Suprapubic skin (tissue), 4 donors: ENCODE measurements around the gene CRYGC. TPM values are rescaled to one million over a fixed set of nuclear protein-coding genes. Genes with fewer than 3 reads are reported as not detected.
A peak's percentile ranks its signal among the peaks of the same experiment; 100 is the strongest.

Experiments used
- DNase-seq, 2 donors: peaks; one replicate each; pipeline ENCODE4 v3.0.0-alpha.2; 2019; ENCODE audit warnings: low spot score in 2 of 2
- H3K27ac ChIP-seq: fragments of 200-600 bp; sonication (generic); one replicate; pipeline ENCODE4 v1.5.1; 2019
- H3K27me3 ChIP-seq: fragments of 200-600 bp; sonication (generic); one replicate; pipeline ENCODE4 v1.5.1; 2019
- H3K36me3 ChIP-seq: fragments of 200-600 bp; sonication (generic); one replicate; pipeline ENCODE4 v1.5.1; 2019
- H3K4me1 ChIP-seq: fragments of 200-600 bp; sonication (generic); one replicate; pipeline ENCODE4 v1.5.1; 2019
- H3K4me3 ChIP-seq: fragments of 200-600 bp; sonication (generic); one replicate; pipeline ENCODE4 v1.5.1; 2019; ENCODE audit warnings: mild to moderate bottlenecking
- H3K9me3 ChIP-seq: fragments of 200-600 bp; sonication (generic); one replicate; pipeline ENCODE4 v1.5.1; 2019
- EP300 ChIP-seq: sonication (generic); formaldehyde crosslinking; IDR thresholded peaks from one replicate; pipeline ENCODE4 v1.6.1; 2017; ENCODE audit warnings: antibody characterized with exemption
- POLR2A ChIP-seq, 2 donors: fragments of 450-650 bp; IDR thresholded peaks; one replicate each; pipeline ENCODE4 v1.6.1; 2017; ENCODE audit warnings: antibody characterized with exemption in 2 of 2, mild to moderate bottlenecking in 2 of 2, moderate library complexity in 2 of 2
- POLR2AphosphoS5 ChIP-seq, 3 donors: sonication (generic); formaldehyde crosslinking; IDR thresholded peaks; one replicate each; pipeline ENCODE4 v1.6.1; 2017; ENCODE audit warnings: antibody characterized with exemption in 3 of 3
- WGBS: methylation state at CpG from one replicate; pipeline ENCODE4 v1.1.5; 2018; 5-methylcytosine and 5-hydroxymethylcytosine counted together
- total RNA-seq, 4 donors: library from RNA; depleted of rRNA; stranded (reverse); fragments of >200 nt; gene quantifications; one replicate each; pipeline ENCODE4 v1.1.0, GENCODE V29; 2016
- TF ChIP-seq, protein P1 (sequence below), 2 donors: fragments of 200-600 bp in 1 of 2; fragments of 450-650 bp in 1 of 2; sonication (generic) in 1 of 2; IDR thresholded peaks; one replicate each; pipeline ENCODE4 v1.5.1; 2016 to 2019; ENCODE audit warnings: antibody characterized with exemption in 2 of 2, mild to moderate bottlenecking in 1 of 2, moderate library complexity in 1 of 2

The CRYGC gene, protein sequence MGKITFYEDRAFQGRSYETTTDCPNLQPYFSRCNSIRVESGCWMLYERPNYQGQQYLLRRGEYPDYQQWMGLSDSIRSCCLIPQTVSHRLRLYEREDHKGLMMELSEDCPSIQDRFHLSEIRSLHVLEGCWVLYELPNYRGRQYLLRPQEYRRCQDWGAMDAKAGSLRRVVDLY
- not detected for total RNA-seq

DNA sequence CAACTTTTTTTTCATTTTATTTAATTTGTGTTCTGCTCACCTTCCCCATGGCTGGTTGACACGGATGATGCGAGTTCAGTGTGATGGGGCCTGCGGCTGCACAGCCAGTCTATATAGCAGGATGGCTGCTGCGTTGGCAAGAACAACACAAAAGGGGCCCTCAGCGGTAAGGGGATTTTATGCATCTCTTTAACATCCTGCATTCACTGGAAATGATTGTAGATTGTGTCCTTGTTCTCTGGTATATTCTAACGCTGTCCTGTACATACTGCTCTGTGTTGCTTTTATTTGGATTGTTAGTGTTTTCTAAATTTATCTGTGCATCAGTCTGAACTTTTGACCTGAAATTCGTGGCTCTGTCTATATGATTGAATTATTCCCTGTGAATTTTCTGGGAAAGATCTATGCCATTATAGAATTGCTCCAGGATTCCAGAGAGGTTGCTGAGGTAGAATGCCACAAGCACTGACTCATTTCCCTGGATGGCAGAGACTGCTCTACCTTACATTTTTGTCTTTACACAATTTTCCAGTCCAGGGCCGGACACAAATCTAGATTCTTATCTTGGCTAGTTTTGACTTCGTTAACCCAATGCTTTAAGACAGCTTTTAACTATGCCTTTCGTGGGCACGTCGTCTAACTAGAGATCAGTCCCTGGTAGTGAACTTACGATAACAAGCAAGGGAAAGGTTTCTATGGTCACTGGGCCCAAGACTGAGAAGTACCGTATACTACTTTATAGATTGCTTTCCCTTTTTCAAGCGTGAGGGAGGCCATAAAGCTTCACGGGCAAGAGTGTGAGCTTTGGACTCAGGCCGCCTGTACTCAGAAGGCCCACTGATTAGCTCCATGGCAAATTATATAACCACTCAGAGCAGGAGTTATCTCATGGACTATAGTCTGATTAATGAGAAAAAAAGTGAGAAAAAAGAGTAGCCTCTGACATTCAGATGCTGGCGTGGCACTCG, at the start of gene CRYGC:
CRYGC (minus strand) TSS at position 85 of the 968 bp plus-strand sequence; CDS start at position 49, 36 bp downstream.
- no peak for DNase-seq
- H3K27me3 ChIP-seq: peaks cover 15% of the 10 kb centered on the region
- H3K4me1 ChIP-seq: no peaks in the 10 kb centered on the region
- TF ChIP-seq POLR2AphosphoS5 (IDR thresholded peaks at IDR 0.05) (no peak), POLR2A (IDR thresholded peaks at IDR 0.05) (no peak), EP300 (no peak)
- TF ChIP-seq, protein P1, sequence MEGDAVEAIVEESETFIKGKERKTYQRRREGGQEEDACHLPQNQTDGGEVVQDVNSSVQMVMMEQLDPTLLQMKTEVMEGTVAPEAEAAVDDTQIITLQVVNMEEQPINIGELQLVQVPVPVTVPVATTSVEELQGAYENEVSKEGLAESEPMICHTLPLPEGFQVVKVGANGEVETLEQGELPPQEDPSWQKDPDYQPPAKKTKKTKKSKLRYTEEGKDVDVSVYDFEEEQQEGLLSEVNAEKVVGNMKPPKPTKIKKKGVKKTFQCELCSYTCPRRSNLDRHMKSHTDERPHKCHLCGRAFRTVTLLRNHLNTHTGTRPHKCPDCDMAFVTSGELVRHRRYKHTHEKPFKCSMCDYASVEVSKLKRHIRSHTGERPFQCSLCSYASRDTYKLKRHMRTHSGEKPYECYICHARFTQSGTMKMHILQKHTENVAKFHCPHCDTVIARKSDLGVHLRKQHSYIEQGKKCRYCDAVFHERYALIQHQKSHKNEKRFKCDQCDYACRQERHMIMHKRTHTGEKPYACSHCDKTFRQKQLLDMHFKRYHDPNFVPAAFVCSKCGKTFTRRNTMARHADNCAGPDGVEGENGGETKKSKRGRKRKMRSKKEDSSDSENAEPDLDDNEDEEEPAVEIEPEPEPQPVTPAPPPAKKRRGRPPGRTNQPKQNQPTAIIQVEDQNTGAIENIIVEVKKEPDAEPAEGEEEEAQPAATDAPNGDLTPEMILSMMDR (IDR thresholded peaks at IDR 0.05): no peak
- H3K9me3 ChIP-seq: no peaks in the 10 kb centered on the region
- 74% methylated on average over 19 of the region's 19 CpGs for WGBS
- H3K27ac ChIP-seq: no peak within 1 kb of the TSS
- no peak within 1 kb of the TSS for H3K4me3 ChIP-seq
- no peaks in the 10 kb centered on the region for H3K36me3 ChIP-seq

DNA sequence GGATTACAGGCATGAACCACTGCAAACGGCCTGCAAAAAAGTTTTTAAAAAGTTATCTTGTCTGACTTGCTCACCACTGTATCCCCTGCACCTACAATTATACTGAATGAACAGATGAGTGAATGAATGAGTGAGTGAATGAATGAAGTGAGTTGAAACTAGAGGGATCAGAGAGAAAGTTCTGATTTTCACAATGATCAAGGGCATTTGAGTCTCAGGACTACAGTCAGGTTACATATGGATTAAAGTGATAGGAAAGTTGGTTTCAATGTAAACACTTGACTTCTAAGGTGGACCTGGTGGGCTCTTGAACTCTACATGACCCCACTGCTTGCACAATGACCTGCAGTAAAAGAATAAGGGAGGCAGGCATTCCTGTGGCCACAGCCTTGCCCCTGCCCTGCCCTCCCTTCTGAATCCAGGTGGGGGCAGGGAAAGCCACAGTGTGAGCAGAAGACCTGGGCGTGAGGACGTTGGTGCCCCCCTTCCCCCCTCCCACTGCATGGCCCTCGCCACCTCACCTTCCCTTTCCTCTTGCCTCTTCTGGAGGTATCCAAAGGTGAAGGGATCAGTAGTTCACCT, 49.5 kb upstream of the CRYGC start:
- Histone ChIP-seq H3K4me3 (no peak overlapping the region), H3K27ac (no peak overlapping the region), H3K4me1 (peaks cover 10% of the 10 kb centered on the region), H3K9me3 (no peaks in the 10 kb centered on the region), H3K36me3 (no peaks in the 10 kb centered on the region), H3K27me3 (no peaks in the 10 kb centered on the region)
- TF ChIP-seq EP300: no peak
- no peak for TF ChIP-seq POLR2AphosphoS5 (IDR thresholded peaks at IDR 0.05)
- TF ChIP-seq, protein P1 (IDR thresholded peaks at IDR 0.05): no peak
- TF ChIP-seq POLR2A (IDR thresholded peaks at IDR 0.05): no peak
- 65% methylated on average over 4 of the region's 4 CpGs for WGBS
- DNase-seq: no peak

DNA sequence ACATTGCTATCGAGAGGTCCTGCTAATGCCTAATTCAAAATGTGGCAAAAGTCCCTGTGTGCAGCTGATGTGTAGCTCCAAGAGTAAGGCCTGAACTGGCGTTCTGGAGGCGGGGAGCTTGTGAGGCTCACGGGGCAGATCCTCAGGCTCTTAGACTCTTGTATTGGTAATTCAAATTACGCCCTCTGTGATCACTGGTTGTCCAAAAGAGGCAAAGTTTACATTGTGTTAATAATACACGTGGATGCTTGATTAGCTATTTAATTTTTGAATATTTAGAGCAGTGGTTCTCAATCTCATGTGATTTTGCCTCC, 46.2 kb upstream of the CRYGC start:
- no peaks in the 10 kb centered on the region for H3K27me3 ChIP-seq
- TF ChIP-seq EP300: no peak
- TF ChIP-seq POLR2A (IDR thresholded peaks at IDR 0.05): no peak
- no peak for TF ChIP-seq POLR2AphosphoS5 (IDR thresholded peaks at IDR 0.05)
- TF ChIP-seq, protein P1 (IDR thresholded peaks at IDR 0.05): no peak
- WGBS: 68% methylated on average over 6 of the region's 6 CpGs
- no peak overlapping the region for H3K27ac ChIP-seq
- peaks cover 6% of the 10 kb centered on the region for H3K4me1 ChIP-seq
- H3K9me3 ChIP-seq: no peaks in the 10 kb centered on the region
- H3K4me3 ChIP-seq: no peak overlapping the region
- DNase-seq: no peak
- H3K36me3 ChIP-seq: no peaks in the 10 kb centered on the region

DNA sequence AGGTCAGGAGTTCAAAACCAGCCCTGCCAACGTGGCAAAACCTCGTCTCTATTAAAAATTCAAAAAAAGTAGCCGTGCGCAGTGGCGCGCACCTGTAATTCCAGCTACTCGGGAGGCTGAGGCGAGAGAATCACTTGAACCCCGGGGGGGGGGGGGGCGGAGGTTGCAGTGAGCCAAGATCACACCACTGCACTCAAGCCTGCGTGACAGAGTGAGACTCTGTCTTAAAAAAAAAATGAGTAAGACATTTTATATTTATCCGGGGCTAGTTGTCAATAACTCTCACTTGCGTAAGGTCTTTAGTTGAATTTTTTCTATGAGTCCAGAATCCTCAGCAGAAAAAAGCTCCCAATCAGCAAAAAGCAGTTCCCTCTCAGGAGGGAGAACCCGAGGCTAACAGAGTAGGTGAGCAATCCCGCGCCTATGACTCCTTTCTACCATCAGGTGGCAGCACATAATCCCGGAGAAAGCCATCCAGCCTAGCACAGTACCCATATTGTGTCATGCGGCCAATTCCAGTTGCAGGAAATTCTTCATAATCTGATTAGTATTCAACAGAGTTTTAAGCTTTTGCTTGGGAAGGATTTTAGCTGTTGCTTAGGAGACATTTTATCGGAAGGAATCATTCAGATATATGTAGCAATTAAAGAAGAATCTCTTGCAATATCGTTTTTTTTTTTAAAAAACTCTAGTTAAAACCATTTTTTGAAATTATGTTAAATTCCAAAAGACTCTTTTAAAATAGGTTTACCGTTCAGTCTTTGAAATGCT, 45.6 kb upstream of the CRYGC start:
- no peak for TF ChIP-seq POLR2A (IDR thresholded peaks at IDR 0.05)
- TF ChIP-seq, protein P1 (IDR thresholded peaks at IDR 0.05): peak; percentile 48 to 84
- peak; percentile 71 to 85 for DNase-seq
- Histone ChIP-seq H3K4me3 (no peak overlapping the region), H3K27me3 (no peaks in the 10 kb centered on the region), H3K4me1 (peaks cover 6% of the 10 kb centered on the region), H3K27ac (no peak overlapping the region), H3K9me3 (no peaks in the 10 kb centered on the region), H3K36me3 (no peaks in the 10 kb centered on the region)
- WGBS: 44% methylated on average over 21 of the region's 21 CpGs
